ENCODE measurements around the gene ZNF618. TPM values are rescaled to one million over a fixed set of nuclear protein-coding genes. Genes with fewer than 3 reads are reported as not detected.

ZNF618 gene
- polyA plus RNA-seq, 1 of the 3 experiments (the other 2 are of a cell fraction) = 6.2 TPM

GRCh38 chr9:113858282-113858681 lies 17.8 kb upstream of the ZNF618 start:
- POLR2A ChIA-PET = no interaction called here

More at GRCh38 chr9:113858282-113858681, 17.8 kb upstream of the ZNF618 start:
- Histone ChIP-seq H3K9me3 (no peaks in the 10 kb centered on the region), H3K4me2 (no peak overlapping the region), H3K27ac (ENCODE audit: low read depth in 2 of 2, low read length in 1 of 2) (no peak overlapping the region), H3K4me1 (ENCODE audit: control insufficient read depth in 1 of 2, insufficient read depth in 2 of 2, low read depth in 1 of 2, low read length in 1 of 2) (no peaks in the 10 kb centered on the region), H3K4me3 (ENCODE audit: low read depth in 2 of 2, low read length in 1 of 2) (no peak overlapping the region), H2AFZ (ENCODE audit: low read depth) (no peak overlapping the region), H3F3A (replicated peaks; ENCODE audit: insufficient read depth) (no peaks in the 10 kb centered on the region), H3K9ac (no peak overlapping the region), H3K79me2 (ENCODE audit: insufficient read depth) (no peaks in the 10 kb centered on the region), H4K20me1 (ENCODE audit: insufficient read depth) (no peaks in the 10 kb centered on the region), H3K36me3 (replicated peaks in 1 of 2; ENCODE audit: control insufficient read depth in 1 of 2, insufficient read depth in 2 of 2, low read length in 1 of 2) (no peaks in the 10 kb centered on the region), H3K9me2 (no peaks in the 10 kb centered on the region), H3K27me3 (ENCODE audit: insufficient read depth) (peaks cover 13% of the 10 kb centered on the region; the same call in 1 of the 2 replicates)
- no peak for DNase-seq
- CTCF ChIA-PET = interaction anchor here (1.6 to 1.8 kb wide), 2 partner anchors 51 to 121 kb away, joined by 5 read pairs; no protein-coding TSS in a partner anchor
- no peak for TF ChIP-seq EP300 (IDR thresholded peaks at IDR 0.05; ENCODE audit: borderline replicate concordance in 1 of 2, low read depth in 1 of 2, low read length in 1 of 2)
- no peak for TF ChIP-seq CTCF (IDR thresholded peaks at IDR 0.05)
- TF ChIP-seq RCOR1 (IDR thresholded peaks at IDR 0.05; ENCODE audit: low read length) = no peak
- TF ChIP-seq RAD21 (IDR thresholded peaks at IDR 0.05; ENCODE audit: low read length) = no peak
- TF ChIP-seq TEAD4 (IDR thresholded peaks at IDR 0.05; ENCODE audit: borderline replicate concordance, insufficient read depth) = no peak
- no peak for TF ChIP-seq REST (IDR thresholded peaks at IDR 0.05; ENCODE audit: low read depth, low read length)
- TF ChIP-seq FOXJ3 (CRISPR knock-in tag; IDR thresholded peaks at IDR 0.05) = no peak
- no peak for TF ChIP-seq JUND (IDR thresholded peaks at IDR 0.05)
- TF ChIP-seq PBX3 (IDR thresholded peaks at IDR 0.05) = no peak
- WGBS (ENCODE audit: low lambda C conversion rate) = 16% methylated on average over 1 of the region's 1 CpG
